NOMO-1 treated with dmso at 0.1 percent for 144 hours (cell line): Measurements from ENCODE around the gene TUBGCP6.

ENCODE experiments used
- DNase-seq: peaks from one replicate; lab custom pipeline; 2025; ENCODE audit not compliant: unreplicated experiment; lab: John Stamatoyannopoulos, UW

Gene TUBGCP6, protein sequence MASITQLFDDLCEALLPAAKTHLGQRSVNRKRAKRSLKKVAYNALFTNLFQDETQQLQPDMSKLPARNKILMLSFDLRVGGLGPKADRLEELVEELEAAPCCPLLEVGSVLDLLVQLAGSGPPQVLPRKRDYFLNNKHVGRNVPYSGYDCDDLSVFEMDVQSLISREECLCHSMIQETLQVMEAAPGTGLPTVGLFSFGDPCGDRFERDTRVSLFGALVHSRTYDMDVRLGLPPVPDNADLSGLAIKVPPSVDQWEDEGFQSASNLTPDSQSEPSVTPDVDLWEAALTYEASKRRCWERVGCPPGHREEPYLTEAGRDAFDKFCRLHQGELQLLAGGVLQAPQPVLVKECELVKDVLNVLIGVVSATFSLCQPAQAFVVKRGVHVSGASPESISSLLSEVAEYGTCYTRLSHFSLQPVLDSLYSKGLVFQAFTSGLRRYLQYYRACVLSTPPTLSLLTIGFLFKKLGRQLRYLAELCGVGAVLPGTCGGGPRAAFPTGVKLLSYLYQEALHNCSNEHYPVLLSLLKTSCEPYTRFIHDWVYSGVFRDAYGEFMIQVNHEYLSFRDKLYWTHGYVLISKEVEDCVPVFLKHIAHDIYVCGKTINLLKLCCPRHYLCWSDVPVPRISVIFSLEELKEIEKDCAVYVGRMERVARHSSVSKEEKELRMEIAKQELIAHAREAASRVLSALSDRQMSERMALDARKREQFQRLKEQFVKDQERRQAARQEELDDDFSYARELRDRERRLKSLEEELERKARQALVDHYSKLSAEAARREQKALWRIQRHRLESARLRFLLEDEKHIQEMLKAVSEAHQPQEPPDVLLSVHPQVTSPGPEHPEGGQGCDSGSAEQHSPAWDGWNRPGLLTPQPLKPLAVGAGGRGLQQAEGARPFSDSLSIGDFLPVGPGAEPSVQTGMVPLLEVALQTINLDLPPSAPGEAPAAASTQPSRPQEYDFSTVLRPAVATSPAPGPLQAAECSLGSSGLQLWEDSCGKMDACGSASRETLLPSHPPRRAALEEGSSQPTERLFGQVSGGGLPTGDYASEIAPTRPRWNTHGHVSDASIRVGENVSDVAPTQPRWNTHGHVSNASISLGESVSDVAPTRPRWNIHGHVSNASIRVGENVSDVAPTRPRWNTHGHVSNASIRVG (N-terminal part only)

GRCh38 chr22:50244420-50245213 is at the start of gene TUBGCP6:
Gene TUBGCP6, minus strand, starts transcription at chr22:50245023. Its CDS starts 564 bp downstream, at chr22:50244459.
- peak; percentile 89 for DNase-seq

DNA sequence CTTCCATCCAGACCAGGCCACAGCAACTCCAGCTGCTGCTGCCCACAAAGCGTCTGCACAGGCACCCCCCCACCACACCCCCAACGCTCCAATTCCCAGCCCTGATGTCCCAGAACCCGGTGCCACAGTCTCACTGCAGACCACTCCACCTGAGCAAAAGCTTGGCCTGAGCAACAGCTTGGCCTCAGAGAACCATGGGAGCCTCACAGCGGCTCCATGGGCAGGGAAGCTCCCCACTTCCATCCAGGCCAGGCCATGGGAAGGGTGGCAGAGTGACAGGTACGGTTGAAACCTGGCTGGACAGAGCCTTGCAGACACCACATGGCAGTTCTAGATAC is 49.5 kb upstream of the TUBGCP6 start:
- no peak for DNase-seq

DNA sequence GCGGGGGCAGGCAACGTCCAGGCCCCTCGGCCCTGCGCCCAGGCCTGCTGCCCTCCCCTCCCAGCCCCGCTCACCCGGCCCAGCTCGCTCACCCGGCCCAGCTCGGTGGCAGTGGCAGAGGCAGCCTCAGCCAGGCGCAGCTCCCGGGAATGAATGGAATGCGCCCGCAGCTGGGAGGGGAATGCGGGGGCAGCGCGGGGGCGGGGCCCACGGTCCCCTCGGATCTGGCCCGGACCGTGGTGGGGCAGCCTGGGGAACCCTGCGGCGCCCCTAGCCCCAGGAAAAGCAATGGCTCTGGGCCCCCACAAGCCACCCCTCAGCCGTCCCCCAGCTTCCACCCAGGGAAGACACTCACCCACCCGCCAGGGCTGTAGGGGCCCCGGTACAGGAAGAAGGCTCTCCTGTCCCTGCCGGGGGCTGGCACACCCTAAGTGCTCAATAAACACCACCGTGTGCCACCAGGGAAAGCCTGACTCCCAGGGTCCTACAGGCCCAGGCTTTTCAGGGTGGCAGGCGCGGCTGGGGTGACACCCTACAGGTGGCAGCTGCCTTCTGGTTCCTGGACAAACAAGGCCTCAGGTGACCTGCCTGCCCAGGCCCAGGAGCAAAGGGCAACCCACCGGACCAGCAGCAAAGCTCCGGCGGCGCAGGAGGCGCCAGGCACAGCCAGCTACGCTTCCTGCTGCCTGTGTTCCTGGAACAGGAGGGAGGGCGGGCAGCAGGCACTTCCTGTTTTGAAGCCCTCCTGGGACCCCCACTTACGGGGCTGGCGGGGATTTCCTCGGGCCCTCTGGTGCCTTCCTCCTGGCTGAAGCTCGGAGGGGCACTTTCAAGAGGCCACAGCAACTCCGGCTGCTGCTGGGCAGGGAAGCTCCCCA is 48.9 kb upstream of the TUBGCP6 start:
- DNase-seq = no peak

DNA sequence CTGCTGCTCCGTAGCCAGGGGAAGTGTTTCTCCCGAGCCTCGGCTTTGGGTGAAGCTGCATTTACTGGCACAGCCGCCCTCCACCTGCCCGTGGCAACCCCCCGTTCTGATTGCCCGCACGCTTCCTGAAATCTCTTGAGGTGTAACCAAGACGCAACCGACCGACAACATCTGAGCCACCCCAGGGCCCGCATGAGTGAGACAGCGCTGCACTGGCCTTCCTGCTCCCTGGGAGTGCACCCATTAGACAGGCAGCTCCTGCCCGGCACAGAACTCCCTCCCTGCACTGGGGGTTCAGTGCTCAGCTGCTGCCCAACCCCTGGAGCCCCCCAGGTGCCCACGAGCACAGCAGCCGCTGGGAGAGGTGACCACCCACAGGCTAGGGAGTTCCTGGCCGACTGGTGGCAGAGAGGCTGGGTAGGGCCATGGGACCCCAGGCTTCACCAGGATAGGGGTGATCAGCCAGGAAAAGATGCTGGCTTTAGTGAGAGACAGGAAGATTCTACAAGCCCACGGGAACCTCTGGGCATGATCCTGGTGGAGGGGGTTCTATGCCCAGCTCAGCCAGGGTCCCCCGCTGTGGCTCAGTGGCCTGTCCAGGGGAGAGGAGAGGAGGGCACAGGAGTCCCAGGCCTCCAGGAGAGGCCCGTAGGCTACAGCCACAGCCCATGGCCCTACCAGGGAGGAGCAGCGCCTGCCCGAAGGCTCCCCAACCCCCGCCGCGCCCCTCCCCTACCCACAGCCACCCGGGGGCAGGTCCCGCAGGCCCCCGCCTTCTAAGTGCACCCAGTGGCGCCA is 48.0 kb upstream of the TUBGCP6 start:
- no peak for DNase-seq

DNA sequence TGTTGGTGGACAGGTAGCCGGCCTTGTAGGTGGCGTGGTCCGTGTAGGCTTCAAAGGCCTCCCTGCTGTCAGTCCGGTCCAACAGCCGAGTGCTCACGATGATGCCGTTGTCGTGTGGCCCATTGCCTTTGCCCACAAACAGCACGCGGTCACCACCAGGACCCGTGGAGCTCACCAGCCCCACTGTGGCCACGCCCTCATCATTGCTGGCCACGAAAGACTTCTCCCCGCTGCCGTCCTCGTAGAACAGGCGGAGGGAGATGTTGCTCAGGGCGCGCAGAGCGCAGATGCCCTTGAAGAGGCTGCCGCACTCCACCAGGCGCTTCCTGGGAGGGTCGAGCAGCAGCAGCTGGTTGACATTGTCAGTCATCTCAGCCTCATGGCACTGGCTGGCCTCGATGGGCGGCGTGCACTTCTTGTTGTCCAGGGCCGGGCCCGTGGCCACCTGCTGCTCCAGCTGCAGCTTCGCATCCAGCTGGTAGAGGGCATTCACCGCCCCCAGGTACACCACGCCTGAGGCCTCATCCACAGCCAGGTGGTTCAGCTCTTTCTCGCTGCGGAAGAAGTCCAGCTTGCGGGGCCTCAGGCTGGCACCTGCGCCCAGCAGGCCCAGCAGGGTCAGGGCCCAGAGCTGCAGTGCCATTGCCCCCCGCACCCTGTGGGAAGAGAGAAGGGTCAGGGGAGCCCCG is 45.3 kb upstream of the TUBGCP6 start:
- DNase-seq = no peak

- no peak for DNase-seq
Observed at GRCh38 chr22:50289151-50289941, 44.5 kb upstream of the TUBGCP6 start.

DNA sequence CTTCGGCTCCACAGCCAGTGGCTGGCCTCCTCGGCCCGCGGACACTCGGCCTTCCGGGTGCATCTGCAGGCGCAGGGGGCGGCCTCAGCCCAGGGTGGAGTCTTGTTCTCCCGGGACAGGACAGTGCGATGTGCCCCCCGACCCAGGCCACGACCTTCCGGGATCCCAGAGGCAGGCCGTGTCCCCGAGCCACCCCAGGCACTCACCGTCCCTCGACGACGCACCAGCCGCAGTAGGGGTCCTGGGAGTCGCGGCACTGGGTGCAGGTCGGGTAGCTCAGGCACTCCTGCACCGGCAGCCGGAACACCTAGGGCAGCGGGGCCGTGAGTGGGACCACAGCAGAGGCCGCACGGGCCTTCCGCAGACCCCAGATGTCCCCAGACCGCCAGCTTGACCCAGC is 42.9 kb upstream of the TUBGCP6 start:
- no peak for DNase-seq

GRCh38 chr22:50286701-50287318 is 42.0 kb upstream of the TUBGCP6 start:
- DNase-seq = no peak

DNA sequence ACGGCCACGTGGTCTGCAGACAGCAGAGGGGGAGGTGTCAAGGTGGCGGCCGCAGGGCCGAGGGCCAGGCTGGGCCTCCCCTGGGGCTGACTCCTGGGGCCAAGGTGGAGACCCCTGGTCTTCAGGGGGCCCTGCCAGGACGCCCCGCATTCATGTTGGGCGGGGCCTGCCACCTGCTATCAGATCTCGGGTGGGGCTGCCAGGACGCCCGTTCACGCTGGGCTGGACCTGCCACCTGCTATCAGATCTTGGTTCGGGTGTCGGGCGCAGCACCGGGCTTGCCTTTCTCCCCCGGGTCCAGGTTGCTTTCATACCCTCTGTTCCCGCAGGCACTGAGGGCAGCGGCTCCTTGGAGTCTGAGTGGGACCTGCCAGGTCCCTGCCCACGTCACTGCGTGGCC is 41.5 kb upstream of the TUBGCP6 start:
- no peak for DNase-seq

DNA sequence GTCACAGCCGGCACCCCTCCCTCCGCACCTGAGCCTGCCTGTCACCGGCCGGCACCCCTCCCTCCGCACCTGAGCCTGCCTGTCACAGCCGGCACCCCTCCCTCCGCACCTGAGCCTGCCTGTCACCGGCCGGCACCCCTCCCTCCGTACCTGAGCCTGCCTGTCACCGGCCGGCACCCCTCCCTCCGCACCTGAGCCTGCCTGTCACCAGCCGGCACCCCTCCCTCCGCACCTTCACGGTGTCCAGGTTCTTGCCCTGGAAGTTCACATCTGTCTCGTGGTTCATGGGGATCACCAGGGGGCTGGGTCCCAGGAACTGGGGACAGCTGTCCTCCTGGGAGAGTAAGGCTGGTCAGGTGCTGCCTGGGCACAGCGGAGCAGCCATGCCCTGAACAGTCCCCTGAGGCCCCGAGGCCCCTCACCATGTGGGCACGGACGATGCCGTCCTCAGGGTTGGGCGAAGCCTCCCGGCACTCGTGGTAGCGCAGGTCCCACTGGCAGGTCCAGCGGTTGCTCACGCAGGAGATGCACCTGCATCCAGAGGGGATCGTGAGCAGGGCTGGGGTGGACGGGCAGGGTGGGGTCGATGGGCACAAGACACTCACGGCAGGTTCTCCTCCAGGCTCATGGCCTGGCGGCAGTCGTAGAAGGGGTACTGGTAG is 40.9 kb upstream of the TUBGCP6 start:
- no peak for DNase-seq

GRCh38 chr22:50284479-50284878 is 39.7 kb upstream of the TUBGCP6 start:
- no peak for DNase-seq

GRCh38 chr22:50283821-50284220 is 39.0 kb upstream of the TUBGCP6 start:
- DNase-seq = no peak

GRCh38 chr22:50282361-50283155 is 37.7 kb upstream of the TUBGCP6 start:
- no peak for DNase-seq

- DNase-seq = no peak
Observed at GRCh38 chr22:50281957-50282356, 37.1 kb upstream of the TUBGCP6 start.

- DNase-seq = no peak
Observed at GRCh38 chr22:50281384-50281760, 36.5 kb upstream of the TUBGCP6 start.
